Heart left ventricle (tissue), 16 donors: Measurements from ENCODE around the gene TMEM234. TPM values are rescaled to one million over a fixed set of nuclear protein-coding genes. Genes with fewer than 3 reads are reported as not detected.
A peak's percentile ranks its signal among the peaks of the same experiment; 100 is the strongest.

Experiments used
- ATAC-seq, 4 donors: fragments of 200-7000 bp; cut with Tn5 transposase; one replicate each; pipeline ENCODE4 v1.9.1; 2020 to 2022; ENCODE audit warnings: moderate library complexity in 4 of 4, mild to moderate bottlenecking in 3 of 4, moderate number of reproducible peaks in 1 of 4
- DNase-seq, 5 donors: peaks; one replicate each; pipeline ENCODE4 v3.0.0-alpha.2; 2020
- H3K27ac ChIP-seq, 12 donors: fragments of 200-600 bp; sonication (generic) in 4 of 12; one replicate each; pipeline versions ENCODE4 v1.5.0 to v1.8.0; 2016 to 2022; ENCODE audit warnings: mild to moderate bottlenecking in 2 of 12
- H3K27me3 ChIP-seq, 9 donors: fragments of 200-600 bp; sonication (generic) in 2 of 9; one replicate each; pipeline versions ENCODE4 v1.5.1 to v1.8.0; 2016 to 2022; ENCODE audit warnings: mild to moderate bottlenecking in 3 of 9
- H3K36me3 ChIP-seq, 9 donors: fragments of 200-600 bp; sonication (generic) in 2 of 9; one replicate each; pipeline versions ENCODE4 v1.5.0 to v1.8.0; 2018 to 2022; ENCODE audit warnings: mild to moderate bottlenecking in 2 of 9
- H3K4me1 ChIP-seq, 12 donors: fragments of 200-600 bp; sonication (generic) in 4 of 12; one replicate each; pipeline versions ENCODE4 v1.5.0 to v1.8.0; 2016 to 2022; ENCODE audit warnings: mild to moderate bottlenecking in 3 of 12
- H3K4me3 ChIP-seq, 12 donors: fragments of 200-600 bp; sonication (generic) in 4 of 12; one replicate each; pipeline versions ENCODE4 v1.5.0 to v1.8.0; 2017 to 2022; ENCODE audit warnings: mild to moderate bottlenecking in 9 of 12, moderate library complexity in 4 of 12
- H3K9me3 ChIP-seq, 12 donors: fragments of 200-600 bp; sonication (generic) in 4 of 12; one replicate each; pipeline versions ENCODE4 v1.5.0 to v1.8.0; 2016 to 2022; ENCODE audit warnings: mild to moderate bottlenecking in 1 of 12
- POLR2A ChIP-seq, 2 donors: fragments of 450-650 bp; IDR thresholded peaks; one replicate each; pipeline ENCODE4 v1.6.1; 2017; ENCODE audit warnings: antibody characterized with exemption in 2 of 2, mild to moderate bottlenecking in 2 of 2, moderate library complexity in 2 of 2
- WGBS, 4 donors: extraction: QIAGEN DNeasy Blood & Tissue Kit in 2 of 4; methylation state at CpG; one replicate each; pipeline versions ENCODE4 v1.1.5 to v1.1.7; 2013 to 2018; 5-methylcytosine and 5-hydroxymethylcytosine counted together
- intact Hi-C, 10 donors: fragments of 100-400 bp; cut with DNase I; formaldehyde crosslinking; loops; one replicate each; pipeline versions ENCODE4 v1.11.1 to v1.14.2; 2022
- polyA plus RNA-seq, 2 donors: library from polyadenylated mRNA; stranded (reverse); fragments of 200-250 nt; gene quantifications; one replicate each; pipeline ENCODE4 v1.2.3, GENCODE V29; 2013
- total RNA-seq, 9 donors: library from RNA; depleted of rRNA in 2 of 9; stranded (reverse); fragments of >200 nt in 2 of 9; fragmentation: NEBNext Ultra II Directional in 3 of 9; extraction: Animal tissue kit (Norgen Biotek cat#: 25700) in 3 of 9; gene quantifications; one replicate each; pipeline versions ENCODE4 v1.1.0 to v1.2.4, GENCODE V29; 2016 to 2023
- TF ChIP-seq, protein P1 (sequence below), 12 donors: fragments of 200-600 bp; sonication (generic) in 4 of 12; IDR thresholded peaks; one replicate each; pipeline versions ENCODE4 v1.5.0 to v1.8.0; 2018 to 2022; ENCODE audit warnings: antibody characterized with exemption in 12 of 12, mild to moderate bottlenecking in 5 of 12
- donor health status: ischemic (EF 13 %, LVEDD 7.1; RV severe dilation, severe dysfunction).
- donor health status: healthy with polysubstance abuse.
- donor health status: DM: no; HTN: yes; CAD: no.
- donor health status: DM: no; HTN: no; CAD: no.
- donor health status: ischemic (EF 25% LVEDD 6.9; RV normal size, moderate dysfunction).
- donor health status: ischemic (EF 25% LVEDD 5.7; RV mildly dilated, moderate dysfunction).
- donor health status: healthy.
- donor health status: DM: yes; HTN: yes; CAD: no.
- donor health status: ischemic (EF 35%, LVEDD 5.7; RV mildly dilated, moderate dysfunction).
- donor health status: nonischemic (EF 11% LVEDD 7.7; RV severe dilation, severe dysfunction).
- donor health status: DM: yes; HTN: yes; CAD: no.
- donor health status: PGD.
- donor health status: ischemic (EF 29% LVEDD 5.4; RV normal size, mild dysfunction).
- donor health status: nonischemic (EF 23%, LVEDD 6.1; RV moderate dilation, normal function).

The TMEM234 gene
- total and polyA plus RNA-seq, 11 donors: 7.7 to 19.8 (median 10.8) TPM

DNA sequence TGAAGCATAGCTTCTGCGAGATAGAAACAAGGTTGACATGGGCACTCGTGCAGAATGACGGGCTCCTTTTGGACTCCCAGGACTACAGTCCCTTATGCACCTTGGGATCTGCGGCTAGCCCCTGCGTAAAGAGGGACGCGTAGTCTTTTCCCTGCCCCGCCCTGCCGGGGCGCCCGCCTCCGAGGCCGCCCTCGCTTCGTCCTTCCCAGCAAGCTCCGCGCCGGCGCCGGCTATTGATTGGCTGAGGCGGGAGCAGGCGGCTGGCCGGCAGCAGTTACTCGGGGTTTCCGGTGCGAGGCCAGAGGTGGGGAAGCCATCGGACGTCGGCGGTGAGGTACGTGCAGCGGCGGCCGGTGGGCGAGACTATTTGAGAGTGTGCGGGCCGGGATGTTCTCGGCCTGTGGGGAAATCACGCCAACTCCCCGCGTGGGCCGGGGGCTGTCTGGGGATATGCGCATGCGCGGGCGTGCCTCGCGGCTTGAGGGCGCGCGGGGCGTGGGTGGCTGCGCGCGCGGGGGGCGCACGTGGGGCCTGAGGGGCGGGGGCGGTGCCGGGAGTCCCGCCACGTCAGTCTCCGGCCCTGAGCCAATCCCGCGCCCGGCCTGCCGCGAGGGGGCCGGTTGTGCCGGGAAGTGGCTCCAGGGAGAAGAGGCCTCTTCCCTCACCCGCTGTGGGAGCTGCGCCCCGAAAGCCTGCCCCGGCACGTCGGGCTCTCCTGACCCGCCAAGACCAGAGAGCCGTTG, 42.5 kb downstream of the TMEM234 start, which contains the start of gene TXLNA:
Gene TXLNA (plus strand): TSS at position 233 of the 743 bp plus-strand sequence. CDS start 671 bp downstream, outside the sequence.
- H3K27ac ChIP-seq: peak within 1 kb of the TSS; percentile 80 to 99 (median 94)
- peaks cover 0 to 40% (median 35%) of the 10 kb centered on the region in 9 donors for H3K36me3 ChIP-seq
- H3K4me1 ChIP-seq: peaks cover 4 to 54% (median 38%) of the 10 kb centered on the region in 12 donors
- peak within 1 kb of the TSS; percentile 30 to 81 (median 69) for H3K4me3 ChIP-seq
- DNase-seq (peak; percentile 96 to 98 (median 96)), ATAC-seq (peak; percentile 95 to 97 (median 96))
- TF ChIP-seq, protein P1, sequence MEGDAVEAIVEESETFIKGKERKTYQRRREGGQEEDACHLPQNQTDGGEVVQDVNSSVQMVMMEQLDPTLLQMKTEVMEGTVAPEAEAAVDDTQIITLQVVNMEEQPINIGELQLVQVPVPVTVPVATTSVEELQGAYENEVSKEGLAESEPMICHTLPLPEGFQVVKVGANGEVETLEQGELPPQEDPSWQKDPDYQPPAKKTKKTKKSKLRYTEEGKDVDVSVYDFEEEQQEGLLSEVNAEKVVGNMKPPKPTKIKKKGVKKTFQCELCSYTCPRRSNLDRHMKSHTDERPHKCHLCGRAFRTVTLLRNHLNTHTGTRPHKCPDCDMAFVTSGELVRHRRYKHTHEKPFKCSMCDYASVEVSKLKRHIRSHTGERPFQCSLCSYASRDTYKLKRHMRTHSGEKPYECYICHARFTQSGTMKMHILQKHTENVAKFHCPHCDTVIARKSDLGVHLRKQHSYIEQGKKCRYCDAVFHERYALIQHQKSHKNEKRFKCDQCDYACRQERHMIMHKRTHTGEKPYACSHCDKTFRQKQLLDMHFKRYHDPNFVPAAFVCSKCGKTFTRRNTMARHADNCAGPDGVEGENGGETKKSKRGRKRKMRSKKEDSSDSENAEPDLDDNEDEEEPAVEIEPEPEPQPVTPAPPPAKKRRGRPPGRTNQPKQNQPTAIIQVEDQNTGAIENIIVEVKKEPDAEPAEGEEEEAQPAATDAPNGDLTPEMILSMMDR (IDR thresholded peaks at IDR 0.05): peak in 6 of 12 donors; percentile 7 to 32 (median 18)
- TF ChIP-seq POLR2A (IDR thresholded peaks at IDR 0.05): peak in 1 of 2 donors; percentile 50
- WGBS, 4 donors: 0 to 1% (median 0%) methylated on average over 27 to 79 of the region's 79 CpGs
- intact Hi-C loops: loop anchor here in 2 of 10 donors (2.0 kb wide), 2 partner anchors 21 to 71 kb away; partner anchors contain the start of genes CCDC28B (in 1 of the 2) and KPNA6 (in 1 of the 2)
- no peaks in the 10 kb centered on the region for H3K27me3 ChIP-seq
- H3K9me3 ChIP-seq: no peaks in the 10 kb centered on the region

DNA sequence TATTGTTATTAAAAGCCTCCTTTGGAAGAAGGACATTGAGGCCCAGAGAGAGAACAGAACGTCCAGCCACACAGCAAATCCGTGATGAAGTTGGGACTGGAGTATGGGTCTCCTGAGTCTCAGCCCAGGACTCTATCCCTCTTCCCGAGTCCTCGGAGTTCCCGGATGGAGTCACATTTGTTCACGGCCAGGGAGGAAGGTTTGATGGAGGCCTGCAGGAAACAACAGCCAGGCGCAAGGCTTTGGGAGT, 43.0 kb downstream of the TMEM234 start:
- DNase-seq (no peak), ATAC-seq (peak; percentile 16 to 27 (median 26))
- TF ChIP-seq POLR2A (IDR thresholded peaks at IDR 0.05): no peak
- TF ChIP-seq, protein P1 (IDR thresholded peaks at IDR 0.05): no peak
- Histone ChIP-seq H3K9me3 (no peaks in the 10 kb centered on the region), H3K36me3 (peaks cover 0 to 37% (median 30%) of the 10 kb centered on the region in 9 donors), H3K4me3 (peak overlapping the region; percentile 30 to 81 (median 69)), H3K27ac (peak overlapping the region; percentile 80 to 99 (median 94)), H3K27me3 (no peaks in the 10 kb centered on the region), H3K4me1 (peaks cover 4 to 49% (median 34%) of the 10 kb centered on the region in 12 donors)
- WGBS, 4 donors: 8 to 12% (median 10%) methylated on average over 6 to 7 of the region's 7 CpGs
- intact Hi-C loops: loop anchor here in 1 of 10 donors (2.0 kb wide), 1 partner anchor 70 kb away; the partner anchor contains the start of gene KPNA6

DNA sequence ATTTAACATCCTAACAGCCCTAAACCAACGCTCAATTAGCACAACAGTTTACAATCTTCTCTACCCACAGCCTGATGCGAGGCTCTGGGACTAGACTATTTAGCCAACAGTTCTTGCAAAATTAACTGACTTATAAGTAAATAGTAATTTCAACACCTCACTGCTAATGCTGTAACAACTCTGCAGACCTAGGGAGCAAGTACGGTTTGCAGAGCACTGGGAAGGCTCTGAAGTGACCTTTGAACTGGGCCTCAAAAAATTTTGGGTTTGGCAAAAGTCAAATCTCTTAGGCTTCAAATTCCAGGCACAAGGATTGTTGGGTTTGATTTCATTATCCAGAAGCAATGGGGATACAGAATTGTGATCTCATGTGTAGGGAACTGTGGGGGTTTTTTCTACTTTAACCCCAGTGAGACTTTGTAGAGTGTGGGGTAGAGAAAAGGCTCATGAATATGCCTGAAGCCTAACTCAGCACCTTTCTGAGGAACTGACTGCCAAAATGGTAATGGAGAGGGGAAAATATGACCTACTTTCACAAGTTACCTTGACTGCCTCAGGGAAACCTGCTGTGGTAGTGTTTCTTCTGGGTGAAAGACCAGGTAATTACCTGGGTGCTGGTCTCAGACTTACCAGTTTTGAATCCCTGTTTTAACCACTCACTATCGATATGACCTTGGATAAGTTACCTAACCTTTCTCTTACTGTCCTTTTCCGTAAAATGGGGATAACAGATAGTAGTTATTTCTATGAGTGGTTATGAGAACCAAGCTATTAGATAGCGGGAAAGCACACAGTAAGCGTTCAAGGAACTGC, 43.6 kb downstream of the TMEM234 start:
- Histone ChIP-seq H3K27me3 (no peaks in the 10 kb centered on the region), H3K4me1 (peaks cover 4 to 43% (median 31%) of the 10 kb centered on the region in 12 donors), H3K36me3 (peaks cover 0 to 35% (median 30%) of the 10 kb centered on the region in 9 donors), H3K27ac (peak overlapping the region; percentile 80 to 99 (median 94)), H3K4me3 (peak overlapping the region in 11 of 12 donors; percentile 30 to 81 (median 71)), H3K9me3 (no peaks in the 10 kb centered on the region)
- TF ChIP-seq, protein P1 (IDR thresholded peaks at IDR 0.05): no peak
- no peak for TF ChIP-seq POLR2A (IDR thresholded peaks at IDR 0.05)
- no peak for ATAC-seq
- DNase-seq: no peak
- intact Hi-C loops: loop anchor here in 1 of 10 donors (2.0 kb wide), 1 partner anchor 70 kb away; the partner anchor contains the start of gene KPNA6
- WGBS, 4 donors: 85 to 92% (median 89%) methylated on average over 7 of the region's 7 CpGs
